Measurements from ENCODE around the gene TBC1D10A.

- TF ChIP-seq MZF1 (tag by site-specific recombination; IDR thresholded peaks at IDR 0.05; ENCODE audit: borderline replicate concordance) (no peak), CTCF (tag by site-specific recombination; IDR thresholded peaks at IDR 0.05) (no peak), ATF2 (tag by site-specific recombination; IDR thresholded peaks at IDR 0.05; ENCODE audit: low read depth) (no peak), SETDB1 (IDR thresholded peaks at IDR 0.05; ENCODE audit: insufficient read length, low read length) (no peak), ZNF626 (tag by site-specific recombination; IDR thresholded peaks at IDR 0.05) (no peak), REST (tag by site-specific recombination; IDR thresholded peaks at IDR 0.05) (no peak), GLI4 (tag by site-specific recombination; IDR thresholded peaks at IDR 0.05) (no peak), ZNF664 (tag by site-specific recombination; IDR thresholded peaks at IDR 0.05) (no peak), ZNF610 (tag by site-specific recombination; IDR thresholded peaks at IDR 0.05; ENCODE audit: borderline replicate concordance) (no peak), IKZF3 (tag by site-specific recombination; IDR thresholded peaks at IDR 0.05) (no peak), ZNF555 (tag by site-specific recombination; conservative IDR thresholded peaks at IDR 0.05) (no peak), TSHZ1 (tag by site-specific recombination; IDR thresholded peaks at IDR 0.05; ENCODE audit: borderline replicate concordance) (no peak), ZNF23 (tag by site-specific recombination; IDR thresholded peaks at IDR 0.05; ENCODE audit: borderline replicate concordance) (no peak), ZNF518A (tag by site-specific recombination; conservative IDR thresholded peaks at IDR 0.05; ENCODE audit: low read depth) (no peak)
These were observed 28.6 kb downstream of the TBC1D10A start for GRCh38 chr22:30297991-30298701.
